IPS DF 4.7 (cell line): ENCODE results near the gene NIPAL4.

Experiments
- DNase-seq: peaks from one replicate; pipeline ENCODE4 v3.0.0-alpha.2; 2013; ENCODE audit warnings: low spot score; ENCODE audit errors: extremely low read depth

NIPAL4 gene

DNA sequence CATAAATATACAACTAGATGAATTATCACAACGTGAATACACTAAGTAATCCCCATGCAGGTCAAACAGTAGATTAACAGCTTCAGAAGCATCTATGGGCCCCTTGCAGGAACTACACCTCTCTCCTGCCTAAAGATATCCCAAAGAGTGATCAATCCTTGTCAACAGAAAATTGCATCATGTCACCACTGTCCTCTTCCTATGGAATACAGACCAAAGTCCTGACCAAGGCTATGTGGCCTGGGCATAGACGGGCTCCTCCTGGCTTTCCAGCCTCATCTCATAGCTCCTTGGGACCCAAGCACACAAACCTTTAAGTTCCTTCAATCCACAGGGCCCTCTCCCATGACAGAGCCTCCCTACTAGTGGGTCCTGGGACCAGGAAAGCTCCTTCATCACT lies 25.3 kb downstream of the NIPAL4 start:
- DNase-seq = no peak

DNA sequence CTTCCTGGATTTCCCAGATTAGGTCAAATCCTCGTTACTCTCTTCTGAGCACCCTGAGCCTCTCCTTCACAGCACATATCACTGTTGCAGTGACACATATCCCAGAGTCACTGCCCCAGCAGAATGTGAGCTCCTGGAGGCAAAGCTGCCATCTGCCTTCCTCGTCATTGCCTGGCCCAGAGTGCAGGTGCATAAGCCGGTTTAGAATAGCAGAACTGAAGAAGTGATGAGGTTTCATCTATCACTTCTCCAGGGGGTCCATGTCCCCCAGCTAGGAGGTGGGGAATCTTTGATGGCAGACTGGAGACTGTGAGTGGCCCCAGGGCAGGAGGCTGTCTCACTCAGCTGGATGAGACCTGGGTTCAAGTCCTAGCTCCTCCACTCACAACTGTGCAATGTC lies 25.8 kb downstream of the NIPAL4 start:
- DNase-seq = no peak

DNA sequence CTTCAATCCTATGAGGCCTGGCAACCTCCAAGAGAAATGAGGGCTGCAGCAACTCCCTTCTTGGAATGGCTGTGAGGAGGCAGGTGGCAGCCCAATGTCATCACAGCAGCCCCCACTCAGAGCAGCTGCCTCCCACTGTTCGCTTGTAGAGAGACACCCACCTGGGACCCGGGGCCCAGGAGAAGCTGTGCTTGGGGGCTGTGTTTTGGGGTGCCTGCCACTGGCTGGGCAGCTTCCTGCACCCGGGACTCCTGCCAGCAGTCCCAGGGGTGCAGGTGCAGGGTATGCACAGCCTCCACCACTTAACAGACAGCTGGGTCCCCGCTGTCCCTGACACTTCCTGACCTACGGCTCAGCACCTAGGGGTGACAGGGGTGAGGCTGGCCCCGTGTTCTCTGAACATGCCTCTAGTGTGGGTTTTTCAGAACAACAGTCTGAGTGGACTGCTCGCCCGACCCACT lies 26.2 kb downstream of the NIPAL4 start:
- no peak for DNase-seq

DNA sequence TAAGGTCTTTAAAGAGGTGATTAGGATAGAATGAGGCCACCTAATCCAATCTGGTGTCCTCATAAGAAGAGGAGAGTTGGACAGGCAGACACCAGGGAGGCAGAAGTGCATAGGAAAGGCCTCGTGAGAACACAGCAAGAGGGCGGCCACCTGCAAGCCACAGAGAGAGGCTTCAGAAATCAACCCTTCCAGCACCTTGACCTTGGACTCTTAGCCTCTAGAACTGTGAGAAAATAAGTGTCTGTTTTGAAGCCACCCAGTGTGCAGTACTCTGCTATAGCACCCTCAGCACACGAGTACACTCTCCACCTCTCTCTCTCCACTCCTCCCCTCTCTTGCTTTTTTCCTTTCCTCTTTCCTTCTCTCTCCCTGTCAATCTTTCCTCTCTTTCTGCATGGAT lies 26.8 kb downstream of the NIPAL4 start:
- DNase-seq = no peak

DNA sequence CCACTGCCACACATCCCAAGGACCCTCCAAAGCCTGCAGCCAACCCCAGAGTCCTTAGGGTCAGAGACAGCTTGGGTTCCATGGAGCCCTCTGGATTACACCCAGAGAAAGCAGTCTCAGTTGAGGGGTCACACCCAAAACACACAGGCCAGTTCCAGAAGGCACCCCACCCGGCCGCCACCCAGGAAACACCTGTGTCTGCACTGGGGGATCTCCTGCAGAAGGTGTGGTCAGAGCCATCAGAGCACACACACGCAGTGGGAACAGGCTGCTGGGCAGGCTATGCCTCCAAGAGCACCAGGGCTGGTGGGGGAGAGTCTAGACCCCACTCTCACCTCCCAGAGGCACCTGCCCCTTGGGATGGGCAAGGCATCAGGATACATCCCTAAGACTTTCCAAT lies 27.3 kb downstream of the NIPAL4 start:
- DNase-seq = no peak

DNA sequence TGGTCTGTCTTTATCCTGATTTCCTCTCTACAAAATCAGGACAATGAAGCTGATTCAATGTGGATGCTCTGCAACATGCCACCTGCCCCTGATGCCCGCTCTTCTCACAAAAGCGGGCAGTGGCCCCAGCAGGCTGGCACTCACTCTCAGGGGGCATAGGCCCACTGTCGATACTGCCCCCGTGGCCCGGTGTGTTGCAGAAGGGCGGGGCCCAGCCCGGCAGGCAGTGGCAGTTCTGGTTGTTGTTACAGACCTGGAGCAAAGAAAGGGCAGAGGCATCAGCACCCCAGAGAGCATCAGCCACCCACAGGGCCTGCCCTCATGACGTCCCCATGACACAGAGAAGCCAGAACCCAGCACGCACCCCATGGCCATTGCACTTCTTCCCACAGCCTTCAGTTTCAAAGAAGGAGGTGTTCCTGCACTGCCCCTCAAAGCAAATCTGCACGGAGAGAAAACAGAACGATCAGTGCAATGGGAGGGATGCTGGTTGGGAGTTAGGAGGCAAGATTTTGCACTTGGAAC lies 31.5 kb downstream of the NIPAL4 start:
- no peak for DNase-seq

DNA sequence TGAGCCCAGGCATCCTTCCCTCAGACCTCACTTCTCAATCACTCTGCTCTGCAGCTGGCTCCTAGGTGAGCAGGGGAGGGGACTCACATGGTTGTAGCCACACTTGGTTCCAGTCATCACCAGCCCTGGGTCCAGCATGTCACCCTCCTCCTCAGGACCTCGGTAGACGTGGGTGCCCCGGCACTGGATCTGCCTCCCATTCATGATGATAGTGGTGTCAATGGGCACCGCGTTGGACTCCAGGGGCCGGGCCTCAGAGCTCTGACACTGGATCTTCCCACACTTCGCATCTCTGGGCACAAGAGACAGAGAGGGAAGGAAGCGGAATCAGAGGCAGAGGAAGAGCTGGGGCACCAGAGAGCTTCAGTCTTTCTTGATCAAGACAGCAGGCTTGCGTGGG lies 32.9 kb downstream of the NIPAL4 start:
- DNase-seq = no peak

DNA sequence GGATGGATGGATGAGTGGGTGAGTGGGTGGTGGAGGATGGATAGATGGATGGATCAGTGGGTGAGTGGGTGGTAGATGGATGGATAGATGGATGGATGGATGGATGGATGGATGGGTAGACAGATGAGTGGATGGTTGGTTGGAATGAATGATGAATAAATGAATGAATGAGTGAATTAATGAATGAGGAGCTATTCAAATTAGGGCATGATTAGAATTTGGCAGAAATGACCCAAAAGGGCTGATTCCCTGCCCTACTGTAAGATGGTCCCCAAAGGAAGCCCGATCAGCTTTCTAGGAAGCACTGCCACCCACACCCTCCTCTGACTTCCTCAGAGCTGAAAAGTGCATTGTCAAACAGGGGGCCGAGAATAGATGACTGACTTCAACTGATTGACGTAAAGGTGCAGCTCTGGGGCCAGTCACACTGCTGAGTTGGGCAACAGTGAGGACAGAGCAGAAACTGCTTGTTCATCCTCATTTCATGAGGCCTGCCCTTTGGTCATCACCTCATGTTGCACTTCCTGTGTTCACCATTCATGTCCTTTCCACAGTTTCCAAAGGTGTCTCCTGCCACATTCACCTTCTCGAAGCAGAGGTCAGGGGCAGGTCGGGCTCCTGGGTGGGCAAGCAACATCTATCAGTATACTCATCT lies 34.3 kb downstream of the NIPAL4 start:
- DNase-seq = no peak

DNA sequence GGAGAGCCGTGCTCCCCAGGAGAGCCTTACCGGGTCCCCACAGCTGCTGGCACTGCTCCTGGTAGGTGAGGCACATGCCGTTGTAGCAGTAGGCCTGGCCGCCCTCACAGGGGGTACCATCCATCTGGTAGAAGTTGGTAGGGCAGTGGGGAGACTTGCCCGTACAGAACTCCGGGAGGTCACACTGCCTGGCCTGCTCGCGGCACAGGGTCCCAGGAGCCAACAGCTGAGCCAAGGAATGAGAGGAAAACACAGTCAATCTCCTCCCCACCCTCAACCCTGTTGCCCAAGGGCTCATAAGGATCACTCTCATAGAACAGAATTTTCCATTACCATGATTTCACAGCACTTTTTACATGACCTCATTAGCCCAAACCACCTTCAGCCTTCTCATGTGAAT lies 36.9 kb downstream of the NIPAL4 start:
- DNase-seq = no peak

DNA sequence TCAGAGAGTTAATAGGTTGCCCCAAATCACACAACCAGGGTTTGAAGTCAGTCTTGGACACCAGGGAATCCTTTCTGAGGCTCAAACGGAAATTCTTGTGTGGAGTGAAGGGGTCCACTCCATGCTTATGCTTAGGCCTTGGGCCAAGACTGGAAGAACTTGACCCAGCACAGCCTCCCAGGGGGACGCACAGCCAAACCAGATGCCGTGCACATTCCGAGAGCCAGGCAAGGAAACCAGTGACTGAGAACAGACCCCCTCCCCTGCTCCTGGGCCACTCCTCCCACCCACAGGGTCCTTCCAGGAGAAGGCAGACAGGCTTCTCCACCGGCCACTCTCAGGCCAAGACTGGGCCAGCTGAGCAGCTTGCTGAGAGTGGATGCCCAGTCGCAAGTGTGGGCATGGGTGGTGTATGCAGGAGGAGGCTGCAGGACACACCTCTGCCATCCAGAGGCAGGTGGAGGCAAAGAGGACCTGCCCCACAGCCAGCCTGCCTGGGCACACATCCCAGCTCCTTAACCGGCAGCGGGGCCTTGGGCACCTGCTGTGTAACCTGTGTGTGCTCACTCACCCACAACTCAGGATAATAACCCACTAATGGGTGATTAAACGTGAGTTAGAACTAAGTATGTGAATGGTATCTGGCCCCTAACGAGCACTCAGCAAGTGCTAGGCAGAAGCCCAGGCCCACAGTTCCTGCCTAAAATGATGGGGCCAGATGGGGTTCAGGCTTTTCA lies 38.0 kb downstream of the NIPAL4 start:
- DNase-seq = no peak

DNA sequence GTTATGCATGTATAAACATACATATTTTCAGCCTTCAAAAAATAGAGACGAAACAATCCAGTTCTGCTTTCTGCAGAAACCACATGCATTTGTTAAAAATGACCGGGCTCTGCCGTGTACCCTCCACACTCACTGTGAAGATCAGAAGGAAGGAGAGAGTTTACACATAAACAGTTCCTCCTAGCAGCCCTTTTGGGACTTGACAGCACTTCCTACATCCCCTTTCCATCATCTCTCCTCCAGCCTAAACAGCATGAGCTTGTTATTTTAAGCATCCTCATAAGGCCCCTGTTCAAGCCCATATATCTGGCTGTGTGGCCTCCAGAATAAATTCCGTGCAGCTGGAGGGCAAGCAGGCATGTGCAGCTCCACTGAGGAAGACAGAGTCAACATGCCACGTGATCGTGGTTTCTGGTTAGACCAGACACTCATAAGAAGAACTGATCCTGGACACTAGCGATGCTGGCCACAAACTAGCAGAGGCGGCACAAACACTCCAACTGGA lies 42.2 kb downstream of the NIPAL4 start:
- DNase-seq = no peak

DNA sequence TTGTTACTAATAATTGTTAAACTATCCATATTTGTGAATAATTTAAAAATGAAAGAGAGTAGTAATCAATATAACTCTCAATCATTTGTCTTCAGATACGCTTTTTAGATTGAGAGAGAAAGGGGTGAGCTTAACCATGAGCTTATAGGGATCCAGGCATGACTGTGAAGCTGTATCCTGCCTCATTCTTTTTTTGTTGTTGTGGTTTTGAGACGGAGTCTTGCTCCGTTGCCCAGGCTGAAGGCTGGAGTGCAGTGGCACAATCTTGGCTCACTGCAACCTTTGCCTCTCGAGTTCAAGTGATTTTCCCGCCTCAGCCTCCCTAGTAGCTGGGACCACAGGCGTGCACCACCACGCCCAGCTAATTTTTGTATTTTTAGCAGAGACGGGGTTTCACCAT lies 44.0 kb downstream of the NIPAL4 start:
- DNase-seq = no peak

DNA sequence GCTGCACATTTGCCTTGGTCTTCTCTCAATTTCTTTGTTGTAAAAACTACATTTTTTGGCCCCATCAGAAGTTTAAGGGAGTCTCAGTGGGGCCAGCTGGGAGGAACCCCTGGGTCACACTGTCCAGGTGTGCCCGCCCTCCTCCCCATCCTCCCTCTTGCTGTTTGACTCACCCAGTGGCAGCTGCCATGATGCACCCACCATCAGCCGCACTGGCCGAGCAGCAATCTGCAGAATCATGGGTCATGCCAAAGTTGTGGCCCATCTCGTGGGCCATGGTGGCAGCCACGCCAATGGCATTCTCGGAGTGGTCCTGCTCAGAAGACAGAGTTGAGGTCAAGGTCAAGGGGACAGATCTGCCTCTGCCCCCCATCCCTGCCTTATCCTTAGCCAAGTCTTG lies 45.5 kb downstream of the NIPAL4 start:
- DNase-seq = no peak

DNA sequence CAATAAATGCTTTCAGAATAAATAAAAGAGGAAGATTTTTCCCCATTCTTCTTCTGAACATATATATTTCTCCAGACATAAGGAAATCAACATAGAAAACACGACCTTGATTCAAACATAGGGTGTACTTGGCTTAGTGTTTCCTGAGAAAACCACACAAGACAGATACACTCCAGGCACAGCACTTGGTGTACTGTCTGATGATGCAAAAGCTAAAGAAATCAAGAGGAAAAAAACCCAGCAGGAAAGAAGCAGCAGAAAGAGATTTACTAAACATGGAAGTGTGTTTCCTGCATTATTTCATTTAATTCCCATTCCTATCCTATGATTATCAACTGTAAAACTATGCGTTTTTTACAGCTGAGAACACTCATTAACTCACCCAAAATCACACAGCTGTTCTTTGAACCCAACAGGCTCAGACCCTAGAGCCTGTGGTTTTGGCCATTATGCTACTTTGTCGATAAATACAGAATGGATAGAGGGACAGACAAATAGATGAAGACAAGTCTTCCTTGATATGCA lies 46.1 kb downstream of the NIPAL4 start:
- DNase-seq = no peak

DNA sequence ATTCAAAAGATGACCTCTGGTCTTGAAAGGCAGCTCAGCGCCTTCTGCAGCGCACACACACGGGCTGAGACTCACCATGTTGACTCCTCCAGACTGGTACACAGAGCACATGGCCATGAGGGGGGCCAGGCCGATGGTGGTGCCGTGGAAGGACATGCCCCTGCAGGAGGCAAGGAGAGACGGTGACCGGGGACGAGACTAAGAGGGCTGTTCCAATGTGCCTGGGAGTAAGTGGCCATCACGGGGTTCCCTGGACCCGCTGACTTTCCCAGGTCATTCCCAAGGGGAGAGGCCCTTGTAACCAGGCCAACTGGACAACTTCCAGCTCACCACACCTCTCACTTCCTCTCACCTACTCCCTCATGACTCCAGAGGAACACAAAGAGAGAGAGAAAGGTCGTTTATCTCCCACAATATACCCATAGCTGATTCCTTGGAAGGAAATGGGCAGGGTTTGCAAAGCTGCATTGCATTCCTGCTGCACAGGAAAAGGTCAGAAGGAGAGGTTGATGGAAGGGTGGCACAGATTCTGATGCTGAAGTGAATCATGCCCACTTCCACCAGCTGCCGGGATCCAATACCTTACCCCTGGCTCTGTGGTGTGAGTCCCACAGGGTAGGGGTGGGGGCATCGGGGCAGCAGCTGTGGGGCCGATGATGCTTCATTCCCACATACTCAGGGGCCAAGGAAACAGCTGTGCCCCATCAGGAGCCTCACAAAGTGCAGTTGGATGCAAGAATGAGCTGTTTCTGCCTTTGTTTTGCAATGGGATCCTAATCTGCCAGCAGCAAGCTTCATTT lies 47.2 kb downstream of the NIPAL4 start:
- DNase-seq = no peak

DNA sequence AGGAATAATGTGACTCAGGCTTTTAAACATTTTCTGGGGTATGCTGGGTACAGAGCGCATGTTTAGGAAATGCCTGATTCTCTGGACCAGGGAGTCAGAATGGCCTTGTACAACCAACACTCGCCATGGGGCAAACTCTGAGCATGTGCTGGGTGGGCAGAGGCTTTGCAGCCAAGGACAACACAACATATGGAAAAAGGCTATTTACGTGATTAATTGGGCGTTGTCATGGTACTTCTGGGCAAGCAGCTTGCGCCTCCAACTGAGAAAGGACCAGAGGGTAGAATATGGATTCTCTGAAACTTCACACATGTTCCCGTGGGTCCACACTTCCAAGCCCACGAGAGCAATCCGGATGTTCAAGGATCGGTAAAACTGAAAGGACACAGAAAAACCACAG lies 49.1 kb downstream of the NIPAL4 start:
- DNase-seq = no peak

DNA sequence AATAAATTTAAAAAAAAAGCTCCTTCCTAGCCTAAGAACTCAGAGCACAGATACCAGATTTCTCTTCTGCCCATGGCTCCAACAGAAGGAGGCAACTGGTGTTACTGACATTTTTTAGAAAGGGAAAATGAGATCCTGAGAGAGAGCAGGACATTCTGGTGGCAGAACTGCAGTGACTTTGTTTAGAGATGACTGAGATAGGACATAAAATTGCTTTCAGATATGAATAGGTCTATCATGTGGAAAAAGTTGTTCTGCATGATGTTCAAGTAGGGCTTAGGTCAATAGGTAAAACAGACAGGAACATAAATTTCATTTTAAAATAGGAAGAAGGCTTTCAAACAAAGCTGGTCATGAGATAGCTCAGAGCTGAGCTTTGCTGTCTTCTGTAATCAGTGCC lies 49.6 kb downstream of the NIPAL4 start:
- no peak for DNase-seq

DNA sequence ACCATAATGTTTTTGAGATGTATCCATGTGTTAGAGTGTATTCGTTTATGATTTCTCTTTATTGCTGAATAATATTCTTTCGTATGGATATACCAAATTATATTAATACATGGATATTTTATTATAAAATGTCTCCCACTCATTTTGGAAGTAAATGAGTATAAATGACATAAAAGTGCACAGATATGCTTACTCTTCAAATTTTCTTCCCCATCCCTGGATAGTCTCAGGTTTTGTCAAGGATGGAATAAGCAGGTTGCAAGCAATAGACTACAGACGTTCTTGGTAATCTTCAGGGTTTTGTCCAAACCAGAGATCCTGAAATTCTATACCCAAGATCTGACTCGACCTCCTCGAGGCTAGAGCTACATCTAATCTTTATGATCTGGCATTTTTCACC lies 50.7 kb downstream of the NIPAL4 start:
- no peak for DNase-seq

DNA sequence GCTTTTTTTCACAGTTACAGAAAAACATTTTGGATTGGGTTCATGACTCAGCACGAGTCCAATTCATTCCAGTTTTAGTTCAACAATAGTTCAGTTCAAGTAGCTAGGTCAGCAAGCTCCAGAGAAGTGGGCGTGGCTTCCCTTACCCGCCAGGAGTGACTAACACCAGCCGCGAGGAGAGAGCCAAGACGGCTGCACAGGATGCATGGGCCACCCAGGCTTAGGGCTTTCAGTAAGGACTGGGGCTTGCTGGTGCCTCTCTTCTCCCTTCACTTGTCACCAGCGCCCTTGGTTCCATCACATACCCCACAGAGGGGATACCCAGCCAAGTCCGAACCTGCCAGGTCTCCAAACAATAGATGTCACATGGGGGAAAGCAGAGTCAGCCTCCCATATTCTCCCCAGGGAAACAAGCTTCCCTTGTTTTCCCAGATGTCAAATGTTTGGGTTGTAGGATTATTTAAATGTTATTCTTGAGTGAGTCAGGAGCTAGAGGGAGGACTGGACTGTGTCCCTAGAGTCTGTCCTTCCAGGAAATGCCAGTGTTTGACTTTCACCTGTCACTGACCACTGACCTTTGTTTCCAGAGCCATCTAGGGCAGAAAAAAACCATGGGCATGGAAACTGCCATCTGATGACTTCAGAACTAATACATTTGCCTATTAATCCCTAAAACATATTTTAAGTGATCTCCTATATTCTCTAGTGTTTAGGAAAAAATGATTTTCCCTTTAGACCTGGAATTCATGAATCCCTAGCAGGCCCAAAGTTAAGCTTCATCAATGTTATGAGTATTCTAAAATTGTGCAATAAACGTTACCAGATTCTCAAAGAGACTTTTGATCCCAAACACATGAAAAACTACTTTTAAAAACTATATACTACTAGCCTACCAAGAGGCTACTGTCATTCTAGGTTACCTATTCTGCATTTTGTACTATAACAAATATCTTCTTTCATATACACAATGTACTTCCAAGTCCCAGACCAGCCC lies 51.9 kb downstream of the NIPAL4 start:
- DNase-seq = no peak

DNA sequence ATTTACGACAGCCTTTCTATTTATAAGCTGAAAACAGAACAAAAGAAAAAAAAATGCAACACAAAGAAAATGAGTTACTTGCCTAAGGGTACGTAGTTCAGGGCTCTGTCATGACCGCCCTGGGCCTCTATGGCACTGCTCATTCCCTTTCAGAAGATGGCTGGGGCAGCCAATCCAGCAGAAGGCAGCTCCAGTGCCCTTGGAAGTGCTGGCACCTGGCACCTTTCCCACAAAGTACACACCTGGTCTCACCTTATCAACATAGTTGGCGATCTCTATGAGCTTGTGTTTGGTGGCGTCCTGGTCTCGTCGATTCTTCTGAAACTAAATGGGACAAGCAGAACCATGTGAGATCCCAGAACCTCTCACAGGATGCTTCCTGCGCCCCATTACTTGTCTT lies 53.2 kb downstream of the NIPAL4 start:
- no peak for DNase-seq

DNA sequence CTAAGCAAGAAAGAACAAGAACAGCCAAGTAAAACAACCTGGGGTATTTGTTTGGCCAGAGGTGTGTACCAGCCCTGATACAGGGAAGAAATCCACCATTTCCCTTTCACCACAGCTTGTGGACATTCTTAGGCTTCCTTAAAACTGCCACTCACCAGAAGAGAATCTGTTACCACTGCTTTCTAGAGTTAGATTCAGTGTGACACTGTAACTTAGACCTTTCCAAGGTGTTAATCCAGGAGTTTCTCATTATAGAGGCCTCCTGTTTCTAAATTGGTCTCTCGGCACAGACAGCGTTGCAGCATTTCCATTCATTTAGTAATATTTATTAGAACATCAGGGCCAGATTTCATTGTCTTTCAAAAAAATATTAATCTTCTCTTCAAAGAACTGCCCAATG lies 55.0 kb downstream of the NIPAL4 start:
- no peak for DNase-seq
